ENCODE results near the gene SVOPL. TPM values are rescaled to one million over a fixed set of nuclear protein-coding genes. Genes with fewer than 3 reads are reported as not detected.

SVOPL gene
- total RNA-seq, 1 experiment from 2014 or later: not detected

DNA sequence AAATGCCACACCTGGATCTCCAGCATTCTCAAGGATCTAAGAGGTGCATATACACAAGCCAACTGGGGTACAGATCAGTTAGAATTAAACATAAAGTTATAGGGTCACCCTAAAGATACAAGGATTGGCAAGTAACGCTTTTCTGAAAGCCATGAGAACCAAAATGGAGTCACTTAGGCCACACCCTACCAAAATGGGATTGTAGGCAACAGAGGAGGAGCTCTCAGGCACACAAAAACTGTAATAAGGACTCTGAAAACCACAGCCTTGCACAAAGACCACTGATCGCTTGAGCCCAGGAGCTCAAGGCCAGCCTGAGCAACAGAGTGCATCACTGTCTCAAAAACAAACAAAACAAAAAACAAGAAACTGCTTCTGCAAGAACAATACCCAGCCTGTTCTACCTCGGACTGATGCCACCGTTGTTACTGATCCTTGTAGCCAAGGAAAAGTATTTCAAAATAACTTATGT is 35.5 kb downstream of the SVOPL start:
- CTCF ChIA-PET: no interaction called here
- ATAC-seq: no peak
- BruUV-seq (replicated peaks): no TSS peak
- RAD21 ChIA-PET (ENCODE audit: low non-redundant PET in 1 of 2, low total read pairs in 2 of 2, uncharacterized antibody in 2 of 2, unreplicated experiment in 2 of 2): interaction anchor here in 1 of 2 experiments (0.9 kb wide), 1 partner anchor 50 kb away, joined by 3 read pairs; no protein-coding TSS in a partner anchor
- intact Hi-C loops (cut with micrococcal nuclease): no loop called here
- no peaks in the 10 kb centered on the region for H3K9me2 ChIP-seq (ENCODE audit: insufficient read depth)
- H3K9ac ChIP-seq (ENCODE audit: low read length): no peak overlapping the region
- H3K4me1 ChIP-seq (ENCODE audit: control insufficient read depth in 1 of 2, insufficient read depth in 2 of 2, low read length in 2 of 2): no peaks in the 10 kb centered on the region
- no peak overlapping the region for H2AFZ ChIP-seq (ENCODE audit: low read depth, low read length, poor library complexity, severe bottlenecking)
- no peaks in the 10 kb centered on the region for H3K79me2 ChIP-seq (ENCODE audit: insufficient read depth, low read length)
- no peak overlapping the region for H3K4me3 ChIP-seq (replicated peaks in 1 of 2; ENCODE audit: low read depth in 1 of 2, low read length in 2 of 2)
- no peak overlapping the region for H3K4me2 ChIP-seq (ENCODE audit: low read length)
- H3K27me3 ChIP-seq (ENCODE audit: insufficient read depth, low read length): no peaks in the 10 kb centered on the region
- no peak overlapping the region for H3K27ac ChIP-seq (ENCODE audit: low read depth, low read length)
- DNase-seq (ENCODE audit: low read depth, low spot score): no peak
- no peaks in the 10 kb centered on the region for H4K20me1 ChIP-seq (ENCODE audit: insufficient read depth)
- H3K9me3 ChIP-seq (ENCODE audit: control insufficient read depth in 1 of 2, insufficient read depth in 1 of 2, low read depth in 1 of 2, low read length in 2 of 2): no peaks in the 10 kb centered on the region
- no peaks in the 10 kb centered on the region for H3K36me3 ChIP-seq (ENCODE audit: control insufficient read depth in 1 of 2, insufficient read depth in 2 of 2, low read length in 2 of 2)
- TF ChIP-seq SIN3A (IDR thresholded peaks at IDR 0.05; ENCODE audit: low read depth) (no peak), EZH2 (IDR thresholded peaks at IDR 0.05) (no peak), ZNF274 (IDR thresholded peaks at IDR 0.05; ENCODE audit: low read depth, low read length) (no peak), YY1 (IDR thresholded peaks at IDR 0.05; ENCODE audit: extremely low read depth, insufficient replicate concordance, low read depth, low read length) (no peak), SP1 (IDR thresholded peaks at IDR 0.05; ENCODE audit: low read depth) (no peak), EGR1 (IDR thresholded peaks at IDR 0.05; ENCODE audit: low read depth) (no peak), POLR2A (IDR thresholded peaks at IDR 0.05; ENCODE audit: borderline replicate concordance, extremely low read depth, insufficient read depth, insufficient read length) (no peak), EZH2phosphoT487 (IDR thresholded peaks at IDR 0.05; ENCODE audit: borderline replicate concordance) (no peak), POLR2AphosphoS5 (IDR thresholded peaks at IDR 0.05; ENCODE audit: low read depth, low read length) (no peak), FOSL1 (IDR thresholded peaks at IDR 0.05; ENCODE audit: low read depth) (no peak), RAD21 (IDR thresholded peaks at IDR 0.05; ENCODE audit: low read depth) (no peak)
- TF ChIP-seq, protein P1, sequence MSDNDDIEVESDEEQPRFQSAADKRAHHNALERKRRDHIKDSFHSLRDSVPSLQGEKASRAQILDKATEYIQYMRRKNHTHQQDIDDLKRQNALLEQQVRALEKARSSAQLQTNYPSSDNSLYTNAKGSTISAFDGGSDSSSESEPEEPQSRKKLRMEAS (IDR thresholded peaks at IDR 0.05): no peak
- TF ChIP-seq, protein P2, sequence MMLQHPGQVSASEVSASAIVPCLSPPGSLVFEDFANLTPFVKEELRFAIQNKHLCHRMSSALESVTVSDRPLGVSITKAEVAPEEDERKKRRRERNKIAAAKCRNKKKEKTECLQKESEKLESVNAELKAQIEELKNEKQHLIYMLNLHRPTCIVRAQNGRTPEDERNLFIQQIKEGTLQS (IDR thresholded peaks at IDR 0.05): no peak
- TF ChIP-seq, protein P3, sequence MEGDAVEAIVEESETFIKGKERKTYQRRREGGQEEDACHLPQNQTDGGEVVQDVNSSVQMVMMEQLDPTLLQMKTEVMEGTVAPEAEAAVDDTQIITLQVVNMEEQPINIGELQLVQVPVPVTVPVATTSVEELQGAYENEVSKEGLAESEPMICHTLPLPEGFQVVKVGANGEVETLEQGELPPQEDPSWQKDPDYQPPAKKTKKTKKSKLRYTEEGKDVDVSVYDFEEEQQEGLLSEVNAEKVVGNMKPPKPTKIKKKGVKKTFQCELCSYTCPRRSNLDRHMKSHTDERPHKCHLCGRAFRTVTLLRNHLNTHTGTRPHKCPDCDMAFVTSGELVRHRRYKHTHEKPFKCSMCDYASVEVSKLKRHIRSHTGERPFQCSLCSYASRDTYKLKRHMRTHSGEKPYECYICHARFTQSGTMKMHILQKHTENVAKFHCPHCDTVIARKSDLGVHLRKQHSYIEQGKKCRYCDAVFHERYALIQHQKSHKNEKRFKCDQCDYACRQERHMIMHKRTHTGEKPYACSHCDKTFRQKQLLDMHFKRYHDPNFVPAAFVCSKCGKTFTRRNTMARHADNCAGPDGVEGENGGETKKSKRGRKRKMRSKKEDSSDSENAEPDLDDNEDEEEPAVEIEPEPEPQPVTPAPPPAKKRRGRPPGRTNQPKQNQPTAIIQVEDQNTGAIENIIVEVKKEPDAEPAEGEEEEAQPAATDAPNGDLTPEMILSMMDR (IDR thresholded peaks at IDR 0.05 in 2 of 3, conservative IDR thresholded peaks at IDR 0.05 in 1 of 3; ENCODE audit: borderline replicate concordance in 1 of 3, insufficient read depth in 1 of 3, low read depth in 2 of 3, low read length in 2 of 3): no peak
- TF ChIP-seq, protein P4, sequence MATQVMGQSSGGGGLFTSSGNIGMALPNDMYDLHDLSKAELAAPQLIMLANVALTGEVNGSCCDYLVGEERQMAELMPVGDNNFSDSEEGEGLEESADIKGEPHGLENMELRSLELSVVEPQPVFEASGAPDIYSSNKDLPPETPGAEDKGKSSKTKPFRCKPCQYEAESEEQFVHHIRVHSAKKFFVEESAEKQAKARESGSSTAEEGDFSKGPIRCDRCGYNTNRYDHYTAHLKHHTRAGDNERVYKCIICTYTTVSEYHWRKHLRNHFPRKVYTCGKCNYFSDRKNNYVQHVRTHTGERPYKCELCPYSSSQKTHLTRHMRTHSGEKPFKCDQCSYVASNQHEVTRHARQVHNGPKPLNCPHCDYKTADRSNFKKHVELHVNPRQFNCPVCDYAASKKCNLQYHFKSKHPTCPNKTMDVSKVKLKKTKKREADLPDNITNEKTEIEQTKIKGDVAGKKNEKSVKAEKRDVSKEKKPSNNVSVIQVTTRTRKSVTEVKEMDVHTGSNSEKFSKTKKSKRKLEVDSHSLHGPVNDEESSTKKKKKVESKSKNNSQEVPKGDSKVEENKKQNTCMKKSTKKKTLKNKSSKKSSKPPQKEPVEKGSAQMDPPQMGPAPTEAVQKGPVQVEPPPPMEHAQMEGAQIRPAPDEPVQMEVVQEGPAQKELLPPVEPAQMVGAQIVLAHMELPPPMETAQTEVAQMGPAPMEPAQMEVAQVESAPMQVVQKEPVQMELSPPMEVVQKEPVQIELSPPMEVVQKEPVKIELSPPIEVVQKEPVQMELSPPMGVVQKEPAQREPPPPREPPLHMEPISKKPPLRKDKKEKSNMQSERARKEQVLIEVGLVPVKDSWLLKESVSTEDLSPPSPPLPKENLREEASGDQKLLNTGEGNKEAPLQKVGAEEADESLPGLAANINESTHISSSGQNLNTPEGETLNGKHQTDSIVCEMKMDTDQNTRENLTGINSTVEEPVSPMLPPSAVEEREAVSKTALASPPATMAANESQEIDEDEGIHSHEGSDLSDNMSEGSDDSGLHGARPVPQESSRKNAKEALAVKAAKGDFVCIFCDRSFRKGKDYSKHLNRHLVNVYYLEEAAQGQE (IDR thresholded peaks at IDR 0.05; ENCODE audit: low read depth): no peak
- POLR2A ChIA-PET: no interaction called here

Measured in HCT116 (cell line).